H1 (cell line): ENCODE results near the gene PRDM1. TPM values are rescaled to one million over a fixed set of nuclear protein-coding genes. Genes with fewer than 3 reads are reported as not detected.

Source experiments
- CTCF ChIA-PET: fragments of 300-600 bp; sonication (Branson Sonifier 250); formaldehyde crosslinking; loops from one replicate; lab custom pipeline; 2021; ENCODE audit not compliant: partially characterized antibody; lab: Charles Lee
- POLR2A ChIA-PET: fragments of 300-600 bp; sonication (Branson Sonifier 250); formaldehyde crosslinking; loops from one replicate; lab custom pipeline; 2021; ENCODE audit warnings: inconsistent platforms; ENCODE audit not compliant: partially characterized antibody; lab: Charles Lee
- DNase-seq, 2 experiments: peaks; one replicate each; pipeline versions ENCODE4 v3.0.0 to v3.0.0-alpha.2; 2010 to 2022; ENCODE audit warnings: low spot score in 2 of 2, low read depth in 1 of 2, mixed read lengths in 1 of 2
- FAIRE-seq: peaks from 2 replicates; lab custom pipeline; 2011; peaks lifted over from hg19 to GRCh38; lab: Jason Lieb, UNC
- H2AFZ ChIP-seq: 2 replicates; pipeline ENCODE4 v1.8.1; 2012; ENCODE audit warnings: low read length, inconsistent platforms
- H2AK5ac ChIP-seq: 2 replicates; pipeline ENCODE4 v1.6.1; 2013; ENCODE audit warnings: low read depth, low read length
- H2BK120ac ChIP-seq: replicated peaks from 2 replicates; pipeline ENCODE3; 2013; ENCODE audit warnings: low read depth, low read length, inconsistent platforms
- H2BK12ac ChIP-seq: 2 replicates; pipeline ENCODE4 v1.6.1; 2013; ENCODE audit warnings: low read depth, low read length
- H2BK15ac ChIP-seq: 2 replicates; pipeline ENCODE4 v1.6.1; 2013; ENCODE audit warnings: low read length
- H2BK20ac ChIP-seq: 2 replicates; pipeline ENCODE4 v1.6.1; 2013; ENCODE audit warnings: low read length
- H2BK5ac ChIP-seq: 2 replicates; pipeline ENCODE4 v1.6.1; 2013; ENCODE audit warnings: low read depth, low read length
- H3K14ac ChIP-seq: 2 replicates; pipeline ENCODE4 v1.6.1; 2013; ENCODE audit warnings: inconsistent platforms; ENCODE audit not compliant: insufficient read length
- H3K18ac ChIP-seq: 2 replicates; pipeline ENCODE4 v1.6.1; 2013; ENCODE audit warnings: low read length; ENCODE audit errors: extremely low read depth
- H3K23ac ChIP-seq: 2 replicates; pipeline ENCODE4 v1.6.1; 2013; ENCODE audit warnings: inconsistent platforms; ENCODE audit not compliant: insufficient read length
- H3K23me2 ChIP-seq: 2 replicates; pipeline ENCODE4 v1.6.1; 2013; ENCODE audit warnings: low read depth, low read length
- H3K27ac ChIP-seq: 2 replicates; pipeline ENCODE4 v1.6.1; 2011; ENCODE audit warnings: low read depth, low read length, inconsistent platforms
- H3K27me3 ChIP-seq, 4 experiments: replicated peaks in 1 of 4; 1 replicate in 1 of 4; 2 replicates in 3 of 4; pipeline versions ENCODE4 v1.6.1 to v1.8.1; 2011 to 2013; ENCODE audit warnings: low read length in 3 of 4, mild to moderate bottlenecking in 3 of 4, inconsistent platforms in 2 of 4, mixed read lengths in 2 of 4, moderate library complexity in 1 of 4; ENCODE audit not compliant: control insufficient read depth in 3 of 4, insufficient read depth in 3 of 4; ENCODE audit errors: extremely low read depth in 1 of 4
- H3K36me3 ChIP-seq, 4 experiments: 2 replicates each; pipeline versions ENCODE4 v1.6.1 to v1.8.1; 2011 to 2013; ENCODE audit warnings: mild to moderate bottlenecking in 4 of 4, low read length in 3 of 4, moderate library complexity in 2 of 4, control low read depth in 1 of 4, inconsistent platforms in 1 of 4; ENCODE audit not compliant: insufficient read depth in 4 of 4, control insufficient read depth in 2 of 4
- H3K4ac ChIP-seq: replicated peaks from 2 replicates; pipeline ENCODE3; 2013; ENCODE audit warnings: low read length, low read depth, mixed read lengths, inconsistent platforms; ENCODE audit not compliant: insufficient read length
- H3K4me1 ChIP-seq, 4 experiments: replicated peaks in 1 of 4; 1 replicate in 1 of 4; 2 replicates in 3 of 4; pipeline versions ENCODE4 v1.6.1 to v1.8.1; 2011 to 2013; ENCODE audit warnings: low read length in 3 of 4, inconsistent platforms in 2 of 4, mixed read lengths in 1 of 4; ENCODE audit not compliant: insufficient read depth in 4 of 4, control insufficient read depth in 3 of 4
- H3K4me2 ChIP-seq, 2 experiments: 2 replicates each; pipeline versions ENCODE4 v1.6.1 to v1.8.1; 2011 to 2013; ENCODE audit warnings: low read depth in 2 of 2, low read length in 2 of 2, control low read depth in 1 of 2, inconsistent platforms in 1 of 2, mild to moderate bottlenecking in 1 of 2; ENCODE audit not compliant: insufficient read depth in 1 of 2
- H3K4me3 ChIP-seq, 4 experiments: fragments of 200-600, 300-600 bp in 1 of 4; sonication (generic), shearing (Covaris generic), sonication (Bioruptor Twin) in 1 of 4; 2 replicates each; pipeline versions ENCODE4 v1.5.1 to v1.8.1; 2011 to 2016; ENCODE audit warnings: low read length in 4 of 4, low read depth in 3 of 4, control low read depth in 2 of 4, inconsistent platforms in 2 of 4, mild to moderate bottlenecking in 2 of 4, mixed read lengths in 1 of 4, moderate library complexity in 1 of 4; ENCODE audit not compliant: insufficient read depth in 2 of 4; ENCODE audit errors: extremely low read depth in 1 of 4
- H3K56ac ChIP-seq: replicated peaks from 2 replicates; pipeline ENCODE3; 2013; ENCODE audit warnings: low read depth, mild to moderate bottlenecking, mixed read lengths, low read length, inconsistent platforms; ENCODE audit not compliant: insufficient read length
- H3K79me1 ChIP-seq: 2 replicates; pipeline ENCODE4 v1.6.1; 2013; ENCODE audit warnings: low read depth, low read length, control low read depth
- H3K79me2 ChIP-seq, 2 experiments: 2 replicates each; pipeline versions ENCODE4 v1.6.1 to v1.8.1; 2012 to 2013; ENCODE audit warnings: low read length in 2 of 2, mild to moderate bottlenecking in 2 of 2, inconsistent platforms in 1 of 2; ENCODE audit not compliant: insufficient read depth in 2 of 2, control insufficient read depth in 1 of 2
- H3K9ac ChIP-seq, 4 experiments: replicated peaks in 1 of 4; 1 replicate in 1 of 4; 2 replicates in 3 of 4; pipeline versions ENCODE4 v1.6.1 to v1.8.1; 2011 to 2013; ENCODE audit warnings: low read depth in 3 of 4, low read length in 3 of 4, control low read depth in 2 of 4, mild to moderate bottlenecking in 2 of 4, moderate library complexity in 2 of 4, inconsistent platforms in 1 of 4; ENCODE audit errors: extremely low read depth in 1 of 4
- H3K9me3 ChIP-seq, 2 experiments: 2 replicates each; pipeline versions ENCODE4 v1.6.1 to v1.8.1; 2012 to 2013; ENCODE audit warnings: mild to moderate bottlenecking in 2 of 2, moderate library complexity in 2 of 2, control low read depth in 1 of 2, inconsistent platforms in 1 of 2, low read depth in 1 of 2, low read length in 1 of 2, mixed read lengths in 1 of 2; ENCODE audit not compliant: insufficient read depth in 2 of 2
- H4K20me1 ChIP-seq, 2 experiments: replicated peaks in 1 of 2; 2 replicates each; pipeline versions ENCODE3 to v1.8.1; 2011 to 2013; ENCODE audit warnings: inconsistent platforms in 2 of 2, low read length in 2 of 2, mild to moderate bottlenecking in 1 of 2; ENCODE audit not compliant: insufficient read depth in 2 of 2, control insufficient read depth in 1 of 2
- H4K5ac ChIP-seq: 2 replicates; pipeline ENCODE4 v1.6.1; 2013; ENCODE audit warnings: low read length, low read depth, mixed read lengths, inconsistent platforms; ENCODE audit not compliant: insufficient read length
- H4K8ac ChIP-seq: 2 replicates; pipeline ENCODE4 v1.8.0; 2013; ENCODE audit warnings: mild to moderate bottlenecking, moderate library complexity, low read length, inconsistent platforms; ENCODE audit not compliant: insufficient read depth; ENCODE audit errors: extremely low read depth
- H4K91ac ChIP-seq: replicated peaks from 2 replicates; pipeline ENCODE3; 2013; ENCODE audit warnings: low read length, mixed read lengths, inconsistent platforms; ENCODE audit not compliant: insufficient read length
- BACH1 ChIP-seq: IDR thresholded peaks from 2 replicates; pipeline ENCODE4 v1.6.1; 2012; ENCODE audit warnings: low read length, improper control_type of control experiment
- CBX5 ChIP-seq: fragments of 300-800, 300-1000 bp; sonication (generic); IDR thresholded peaks from 2 replicates; pipeline ENCODE4 v1.7.1; 2016; ENCODE audit warnings: antibody characterized with exemption, low read length, low read depth
- FOSL1 ChIP-seq: IDR thresholded peaks from 2 replicates; pipeline ENCODE4 v1.6.1; 2011; ENCODE audit warnings: mild to moderate bottlenecking, low read depth, low read length, moderate library complexity; ENCODE audit not compliant: insufficient read depth
- JUN ChIP-seq: IDR thresholded peaks from 2 replicates; pipeline ENCODE4 v1.6.1; 2011; ENCODE audit warnings: low read depth, mild to moderate bottlenecking, improper control_type of control experiment, low read length
- KDM5A ChIP-seq: fragments of 200-600 bp; IDR thresholded peaks from 2 replicates; pipeline ENCODE4 v1.7.1; 2012; ENCODE audit warnings: mild to moderate bottlenecking, low read length, inconsistent platforms, mixed read lengths
- MAX ChIP-seq: IDR thresholded peaks from 2 replicates; pipeline ENCODE4 v1.6.1; 2012; ENCODE audit warnings: inconsistent platforms
- NANOG ChIP-seq: IDR thresholded peaks from 2 replicates; pipeline ENCODE4 v1.6.1; 2011; ENCODE audit warnings: low read length, low read depth, mild to moderate bottlenecking, inconsistent platforms; ENCODE audit not compliant: insufficient read depth, poor library complexity, severe bottlenecking
- POU5F1 ChIP-seq: IDR thresholded peaks from 2 replicates; pipeline ENCODE4 v1.6.1; 2011; ENCODE audit warnings: low read depth, mild to moderate bottlenecking, low read length, moderate library complexity
- RBBP5 ChIP-seq: IDR thresholded peaks from 2 replicates; pipeline ENCODE4 v1.7.1; 2012; ENCODE audit warnings: low read depth, mild to moderate bottlenecking, inconsistent platforms, low read length, moderate library complexity, borderline replicate concordance
- USF2 ChIP-seq: IDR thresholded peaks from 2 replicates; pipeline ENCODE4 v1.6.1; 2011; ENCODE audit warnings: low read length, improper control_type of control experiment
- WGBS, 2 experiments: shearing (Covaris generic) in 1 of 2; methylation state at CpG; one replicate each; pipeline versions ENCODE4 v1.1.6 to v1.1.7; 2013 to 2015; ENCODE audit warnings: low lambda C conversion rate in 2 of 2, mixed read lengths in 2 of 2, inconsistent platforms in 1 of 2, low coverage in 1 of 2, missing lambda C conversion rate in 1 of 2; ENCODE audit not compliant: insufficient replicate concordance in 2 of 2, insufficient coverage in 1 of 2, insufficient read length in 1 of 2; ENCODE audit errors: extremely low coverage in 1 of 2, missing lambda C conversion rate in 1 of 2; 5-methylcytosine and 5-hydroxymethylcytosine counted together
- polyA plus RNA-seq, 7 experiments: library from polyadenylated mRNA; depleted of rRNA in 3 of 7; stranded (reverse) in 5 of 7; unstranded in 2 of 7; fragments of >200 nt in 5 of 7; fragments of 200-250 nt in 2 of 7; gene quantifications; 1 replicate in 5 of 7; 2 replicates in 1 of 7; 4 replicates in 1 of 7; pipeline versions ENCODE4 v1.2.1 to v1.2.3, GENCODE V29; 2011 to 2013; ENCODE audit warnings: missing spikeins in 2 of 7, mixed read lengths in 2 of 7
- total RNA-seq: library from RNA; stranded (reverse); fragmentation: NEBNext Ultra II Directional; extraction: Animal tissue kit (Norgen Biotek cat#: 25700); gene quantifications from 2 replicates; pipeline ENCODE4 v1.2.1, GENCODE V29; 2021
- TF ChIP-seq, protein P1 (sequence below): IDR thresholded peaks from 2 replicates; pipeline ENCODE4 v1.6.1; 2012; ENCODE audit warnings: low read length, inconsistent platforms

The PRDM1 gene
- total and polyA plus RNA-seq, 2 of the 8 experiments (the other 6 are each of a cell fraction or from before 2014, with no cell fraction given): 0.21 to 0.74 TPM

DNA sequence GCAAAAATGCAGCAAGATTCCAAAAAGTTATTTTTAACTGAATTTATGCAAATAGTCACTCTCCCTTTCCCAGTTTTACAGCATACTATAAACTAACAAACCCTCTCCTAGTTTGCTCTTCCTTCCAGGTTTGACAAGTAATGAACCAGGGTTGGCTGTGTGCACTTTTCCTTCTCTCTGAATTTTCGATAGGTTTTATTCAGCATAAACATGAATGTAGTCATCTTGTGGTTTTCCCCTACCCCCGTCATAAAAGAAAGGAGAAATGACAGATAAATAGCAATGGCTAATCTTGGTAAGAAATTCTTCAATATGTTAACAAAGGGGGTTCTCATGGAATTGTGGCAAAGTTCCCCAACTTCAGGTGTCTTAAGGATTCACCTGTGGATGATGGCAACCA, 26.3 kb downstream of the PRDM1 start:
- Histone ChIP-seq H3K4me1 (no peaks in the 10 kb centered on the region), H3K4me2 (no peak overlapping the region), H3K23ac (no peak overlapping the region), H4K5ac (no peak overlapping the region), H3K36me3 (no peaks in the 10 kb centered on the region), H2BK12ac (no peak overlapping the region), H3K23me2 (no peaks in the 10 kb centered on the region; the same call in 1 of the 2 replicates), H2BK120ac (no peak overlapping the region), H3K27me3 (no peaks in the 10 kb centered on the region), H3K56ac (no peak overlapping the region), H3K4me3 (no peak overlapping the region), H3K79me1 (no peaks in the 10 kb centered on the region), H2BK5ac (no peak overlapping the region), H4K91ac (no peak overlapping the region), H3K18ac (no peak overlapping the region), H4K8ac (no peak overlapping the region), H3K9ac (no peak overlapping the region), H2BK15ac (no peak overlapping the region), H4K20me1 (no peaks in the 10 kb centered on the region), H2AFZ (no peak overlapping the region), H2AK5ac (no peak overlapping the region), H3K4ac (no peak overlapping the region), H3K27ac (no peak overlapping the region), H3K79me2 (no peaks in the 10 kb centered on the region), H2BK20ac (no peak overlapping the region), H3K9me3 (no peaks in the 10 kb centered on the region), H3K14ac (no peak overlapping the region)
- WGBS, 2 experiments: 93% methylated on average over 2 of the region's 2 CpGs; no CpG with 5 or more reads in 1 of the 2 experiments
- no peak for FAIRE-seq
- POLR2A ChIA-PET: no interaction called here
- no peak for DNase-seq
- CTCF ChIA-PET: interaction anchor here (1.0 to 1.2 kb wide), 2 partner anchors 65 to 1215 kb away, joined by 3 read pairs; no protein-coding TSS in a partner anchor
- TF ChIP-seq FOSL1 (no peak), MAX (no peak), KDM5A (no peak), NANOG (no peak), RBBP5 (no peak), BACH1 (no peak), POU5F1 (no peak), JUN (no peak), USF2 (no peak), CBX5 (no peak)
- TF ChIP-seq, protein P1, sequence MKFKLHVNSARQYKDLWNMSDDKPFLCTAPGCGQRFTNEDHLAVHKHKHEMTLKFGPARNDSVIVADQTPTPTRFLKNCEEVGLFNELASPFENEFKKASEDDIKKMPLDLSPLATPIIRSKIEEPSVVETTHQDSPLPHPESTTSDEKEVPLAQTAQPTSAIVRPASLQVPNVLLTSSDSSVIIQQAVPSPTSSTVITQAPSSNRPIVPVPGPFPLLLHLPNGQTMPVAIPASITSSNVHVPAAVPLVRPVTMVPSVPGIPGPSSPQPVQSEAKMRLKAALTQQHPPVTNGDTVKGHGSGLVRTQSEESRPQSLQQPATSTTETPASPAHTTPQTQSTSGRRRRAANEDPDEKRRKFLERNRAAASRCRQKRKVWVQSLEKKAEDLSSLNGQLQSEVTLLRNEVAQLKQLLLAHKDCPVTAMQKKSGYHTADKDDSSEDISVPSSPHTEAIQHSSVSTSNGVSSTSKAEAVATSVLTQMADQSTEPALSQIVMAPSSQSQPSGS: no peak
